GM18502 (cell line): ENCODE data around the gene BMP10.
"Not testable (repeated sequence)": the region's sequence is repeated elsewhere in the genome, so short reads cannot be mapped to it uniquely, and the experiment has no call there.

ENCODE experiments used
- ATAC-seq: cut with Tn5 transposase; IDR thresholded peaks from one replicate; pipeline ENCODE4 v1.9.1; 2021; ENCODE audit warnings: mild to moderate bottlenecking; ENCODE audit not compliant: unreplicated experiment, poor library complexity

The BMP10 gene

DNA sequence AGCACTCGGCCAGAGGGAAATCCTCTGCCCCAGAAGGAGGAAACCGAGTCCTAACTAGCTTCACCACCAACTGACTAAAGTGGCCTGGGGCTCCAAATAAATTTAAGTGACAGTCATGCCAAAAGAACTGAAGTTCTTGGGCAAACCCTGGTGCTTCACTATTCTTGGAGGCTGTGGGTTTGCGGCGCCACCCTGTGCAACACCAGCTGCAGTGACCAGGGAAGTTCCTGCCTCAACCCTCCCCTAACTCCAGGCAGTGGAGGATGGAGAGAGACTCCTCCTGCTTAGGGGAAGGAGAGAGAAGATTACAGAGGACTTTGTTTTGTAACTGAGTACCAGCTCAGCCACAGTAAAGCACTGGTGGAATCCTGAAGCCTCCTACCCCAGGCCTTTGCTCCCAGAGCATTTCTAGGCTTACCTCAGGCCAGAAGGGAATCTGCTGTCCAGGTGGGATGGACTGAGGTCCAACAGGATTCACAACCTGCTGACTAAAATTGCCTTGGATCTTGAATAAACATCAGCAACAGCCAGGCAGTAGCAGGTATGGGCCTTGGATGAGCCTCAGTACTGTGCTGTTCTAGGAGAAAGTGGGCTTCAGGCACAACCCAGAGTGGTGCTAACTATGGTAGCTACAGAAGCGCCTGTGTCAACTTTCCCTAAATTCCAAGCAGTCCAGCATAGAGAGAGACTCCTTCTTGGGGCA is 29.4 kb upstream of the BMP10 start:
- ATAC-seq: no peak

DNA sequence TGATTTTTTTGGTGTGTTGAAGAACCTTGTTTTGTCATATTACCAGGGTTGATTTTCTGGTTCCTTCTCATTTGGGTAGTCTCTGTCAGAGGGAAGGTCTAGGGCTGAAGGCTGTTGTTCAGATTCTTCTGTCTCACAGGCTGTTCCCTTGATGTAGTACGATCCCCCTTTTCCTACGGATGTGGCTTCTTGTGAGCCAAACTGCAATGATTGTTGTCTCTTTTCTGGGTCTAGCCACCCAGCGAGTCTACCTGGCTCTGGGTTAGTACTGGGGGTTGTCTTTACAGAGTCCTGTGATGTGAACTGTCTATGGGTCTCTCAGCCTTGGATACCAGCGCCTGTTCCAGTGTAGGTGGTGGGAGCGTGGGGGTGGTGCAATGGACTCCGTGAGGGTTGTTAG is 24.8 kb upstream of the BMP10 start:
- ATAC-seq: not testable (repeated sequence)

DNA sequence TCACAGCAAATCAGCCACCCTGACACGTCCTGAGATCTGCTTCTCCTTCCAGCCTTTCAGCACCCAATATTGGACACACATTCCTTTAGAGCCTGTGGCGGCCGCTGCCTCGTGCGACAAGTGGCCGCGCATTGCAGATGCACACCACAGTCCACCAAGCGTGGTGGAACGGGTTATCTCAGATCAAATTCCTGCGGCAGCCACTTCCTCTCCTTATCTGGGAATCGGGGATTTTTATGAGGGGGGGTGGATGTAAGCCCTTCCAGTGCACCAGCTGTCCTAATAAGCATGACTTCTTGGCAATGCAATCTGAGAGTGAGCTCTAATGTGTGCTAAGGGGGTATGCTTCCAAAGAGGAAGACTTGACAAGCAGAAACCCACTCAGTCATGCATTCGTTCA is 18.3 kb upstream of the BMP10 start:
- no peak for ATAC-seq

DNA sequence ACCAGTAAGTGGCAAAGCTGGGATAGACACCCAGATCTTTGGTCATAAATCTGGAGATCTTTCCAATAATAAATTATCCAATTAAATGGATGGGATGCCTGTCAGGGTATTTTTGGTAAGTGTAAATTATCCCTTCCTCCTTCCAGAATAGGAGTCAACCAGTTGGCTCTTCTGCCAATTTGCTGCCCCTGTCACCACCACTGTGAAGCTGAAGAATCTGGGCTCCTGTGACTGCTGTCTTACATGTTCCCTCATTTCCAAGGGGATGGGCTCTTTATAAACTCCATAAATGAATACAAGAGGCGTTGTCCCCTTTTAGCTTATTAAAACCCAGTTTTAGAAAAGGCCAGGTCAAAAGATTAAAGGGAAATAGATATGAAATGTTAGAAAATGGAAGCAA is 17.8 kb upstream of the BMP10 start:
- no peak for ATAC-seq

DNA sequence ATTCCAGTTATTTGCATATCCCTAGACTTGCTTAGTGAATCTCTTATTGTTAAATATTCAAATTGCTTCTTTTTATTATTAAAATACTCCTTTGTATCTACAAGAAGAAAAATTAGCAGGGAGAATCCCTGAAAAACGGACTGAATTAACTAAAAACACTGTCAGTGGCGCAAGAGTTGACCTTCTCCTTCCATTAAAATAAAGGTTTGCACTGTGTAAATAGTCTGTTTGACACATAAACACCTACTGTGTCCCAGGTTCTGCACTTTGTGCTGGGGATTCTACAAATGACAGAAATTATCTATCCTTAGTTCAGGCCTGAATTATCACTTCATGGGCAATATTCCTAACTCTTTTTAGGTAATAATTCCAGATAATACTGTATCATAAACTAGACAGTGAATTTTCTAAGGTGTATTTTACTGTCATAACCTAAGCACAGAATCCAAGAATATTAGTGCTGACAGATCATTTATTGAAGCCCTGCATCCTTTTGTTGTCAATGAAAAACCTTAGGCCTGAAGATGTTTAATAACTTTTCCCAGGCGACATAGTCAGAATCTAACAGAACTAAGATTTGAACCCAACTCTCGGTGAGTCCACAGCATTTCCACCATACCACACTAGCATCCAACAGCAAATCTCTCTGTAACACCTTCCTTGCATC is 17.0 kb upstream of the BMP10 start:
- no peak for ATAC-seq

DNA sequence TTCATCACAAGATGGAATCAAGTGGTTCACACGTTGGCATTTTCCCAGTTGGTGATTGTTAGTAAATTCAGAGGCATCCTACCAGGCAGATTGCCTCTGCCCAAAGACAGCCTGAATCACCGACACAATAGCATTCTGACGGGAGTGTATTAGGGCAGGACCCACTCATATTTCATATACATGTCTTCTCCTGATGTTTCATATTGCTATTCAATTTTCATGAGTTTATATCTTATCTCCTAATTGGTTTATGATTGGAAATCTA is 14.5 kb upstream of the BMP10 start:
- ATAC-seq: no peak

DNA sequence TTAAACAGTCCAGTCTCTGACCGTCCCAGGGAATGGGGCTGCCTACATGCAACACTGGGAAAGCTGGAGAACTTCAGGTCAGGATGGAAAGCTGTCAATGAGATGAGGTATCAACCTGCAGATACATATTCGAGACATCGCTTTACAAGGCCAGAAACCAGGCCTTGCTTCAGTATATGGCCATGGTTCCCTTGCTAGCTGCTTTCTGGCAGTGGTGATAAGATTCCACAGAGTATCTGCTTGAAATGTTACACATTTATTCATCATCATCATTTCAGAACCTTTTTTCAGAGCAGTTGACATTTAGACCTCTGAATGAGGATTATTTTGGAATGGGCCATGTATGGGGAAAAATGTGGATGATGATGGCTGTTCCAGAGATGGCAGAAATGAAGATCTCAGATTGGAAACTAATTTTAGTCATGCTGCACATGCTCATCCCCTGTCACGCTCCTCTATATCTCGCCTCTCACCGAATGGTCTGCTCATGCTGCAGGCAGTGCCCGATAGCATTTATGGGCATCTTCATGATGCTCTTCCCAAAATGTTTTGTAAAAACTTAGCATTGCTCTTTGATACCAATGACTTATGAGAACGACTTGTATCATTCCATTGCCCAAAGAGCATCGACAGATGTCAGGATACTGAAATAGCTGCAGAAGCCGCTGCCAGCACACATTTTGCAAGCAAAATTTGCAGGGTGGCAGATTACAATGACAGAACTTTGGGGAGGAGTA is 14.0 kb upstream of the BMP10 start:
- ATAC-seq: no peak

DNA sequence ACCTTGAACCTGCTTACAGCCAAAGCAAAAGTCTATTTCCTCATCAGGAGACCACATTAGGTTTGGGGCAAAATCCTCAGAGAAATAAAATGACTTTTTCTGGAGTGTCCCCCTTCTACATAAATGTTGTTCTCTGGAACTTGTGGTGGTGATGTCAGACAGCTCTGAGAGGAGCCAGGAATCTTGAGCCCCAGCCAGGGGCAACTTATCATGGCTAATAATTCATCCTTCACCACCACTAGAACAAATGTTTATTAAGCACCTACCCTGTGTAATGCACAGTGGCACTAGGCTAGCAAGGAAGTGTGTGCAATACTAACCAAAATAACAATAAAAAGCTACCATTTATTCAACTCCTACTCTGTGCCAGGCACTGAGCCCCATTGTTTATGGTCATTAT is 9.0 kb upstream of the BMP10 start:
- ATAC-seq: no peak

DNA sequence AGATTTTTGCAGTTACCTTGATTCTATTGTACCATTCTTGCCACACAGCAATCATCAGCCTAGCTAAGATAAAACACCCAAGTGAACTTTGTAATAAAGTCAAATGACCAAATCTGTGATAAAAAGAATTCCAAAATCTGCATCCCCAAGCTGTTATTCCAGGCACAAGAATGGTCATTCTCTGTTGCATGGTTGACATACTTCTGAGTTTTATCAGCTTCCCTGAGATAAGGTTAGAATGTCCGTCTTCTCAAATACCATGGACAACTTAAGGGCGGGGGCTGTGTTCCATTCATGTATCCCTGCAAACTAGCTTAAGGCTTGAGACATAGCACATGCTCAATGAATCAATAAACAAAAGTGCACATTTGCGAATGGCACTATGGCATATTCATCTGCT is 8.1 kb upstream of the BMP10 start:
- ATAC-seq: no peak

DNA sequence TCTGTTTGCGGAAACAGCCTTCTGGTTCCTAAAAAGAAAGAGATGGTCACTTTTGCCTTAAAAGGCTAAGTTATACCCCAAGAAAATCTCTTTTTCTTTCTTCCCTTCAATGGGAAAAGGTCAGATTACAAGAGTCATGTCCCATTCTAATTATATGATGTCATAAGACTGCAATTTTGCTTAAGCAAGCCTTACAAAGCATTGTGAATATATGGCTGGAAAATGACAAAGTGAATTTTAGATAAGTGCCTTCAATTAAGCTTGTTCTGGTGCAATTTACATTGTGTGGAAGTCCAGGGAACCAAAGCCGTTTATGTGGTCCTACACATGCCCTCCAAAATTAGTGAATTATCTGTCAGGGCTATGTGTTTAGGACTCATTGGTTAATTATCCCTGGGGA is 7.6 kb upstream of the BMP10 start:
- ATAC-seq: no peak

DNA sequence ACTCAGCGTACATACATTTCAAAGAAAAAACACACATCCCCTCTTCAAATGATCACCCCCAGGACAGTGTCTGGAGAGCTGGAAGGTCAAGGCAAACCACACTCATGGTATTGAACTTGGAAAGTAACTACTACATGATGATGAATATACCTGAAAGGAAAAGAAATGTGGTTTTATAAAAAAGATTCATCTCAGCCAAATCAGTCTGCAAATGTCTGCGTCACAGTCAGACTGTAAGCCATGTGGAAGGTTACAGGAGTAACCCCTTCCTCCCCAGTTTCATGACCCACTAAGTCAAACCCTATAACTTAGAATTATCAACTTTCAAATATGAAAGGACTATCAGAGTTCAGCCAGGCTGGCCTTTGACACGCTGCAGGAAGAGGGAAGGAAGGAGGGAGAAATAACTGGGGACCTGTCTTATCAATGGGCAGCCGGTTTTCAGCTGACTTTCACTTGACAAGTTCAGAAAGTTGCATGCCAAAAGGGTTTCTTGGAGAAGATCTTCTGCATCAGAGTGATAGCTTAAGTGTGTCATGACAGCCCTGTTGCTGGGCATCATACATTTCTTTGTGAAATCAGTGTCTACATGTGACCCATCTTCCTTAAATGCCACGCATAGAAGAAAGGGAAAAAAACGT is 7.0 kb upstream of the BMP10 start:
- ATAC-seq: no peak

DNA sequence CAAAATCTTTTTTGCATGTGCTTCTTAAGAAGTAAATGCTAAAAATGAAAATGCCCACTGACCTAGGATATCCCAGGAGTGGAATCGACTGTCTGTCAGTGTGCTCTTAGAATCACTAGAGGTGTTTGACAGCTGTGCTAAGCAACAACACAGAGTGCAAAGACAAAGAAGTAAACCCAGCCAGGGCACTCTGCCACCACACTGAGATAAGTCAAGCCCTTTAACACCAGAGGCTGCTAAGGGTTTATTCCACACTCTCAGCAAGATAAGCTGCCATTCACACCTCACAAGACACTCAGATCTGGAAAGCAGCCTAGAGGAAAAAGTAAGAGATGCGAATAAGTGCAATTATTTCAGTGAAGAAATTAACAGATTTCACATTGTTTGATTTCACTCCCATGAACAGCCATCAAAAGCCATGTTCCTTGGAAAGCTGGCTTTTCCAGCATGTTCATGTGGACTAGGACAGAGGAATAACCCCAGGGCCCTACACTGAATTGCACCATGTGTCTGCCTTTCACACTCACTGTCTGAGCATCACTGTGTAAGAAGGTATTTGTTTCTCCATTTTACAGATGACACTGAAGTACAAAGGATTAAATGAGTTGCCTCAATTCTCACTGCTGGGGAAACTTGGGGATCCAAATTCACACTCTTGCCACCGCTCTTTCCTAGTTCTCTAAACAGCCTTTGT is 6.0 kb upstream of the BMP10 start:
- ATAC-seq: no peak

DNA sequence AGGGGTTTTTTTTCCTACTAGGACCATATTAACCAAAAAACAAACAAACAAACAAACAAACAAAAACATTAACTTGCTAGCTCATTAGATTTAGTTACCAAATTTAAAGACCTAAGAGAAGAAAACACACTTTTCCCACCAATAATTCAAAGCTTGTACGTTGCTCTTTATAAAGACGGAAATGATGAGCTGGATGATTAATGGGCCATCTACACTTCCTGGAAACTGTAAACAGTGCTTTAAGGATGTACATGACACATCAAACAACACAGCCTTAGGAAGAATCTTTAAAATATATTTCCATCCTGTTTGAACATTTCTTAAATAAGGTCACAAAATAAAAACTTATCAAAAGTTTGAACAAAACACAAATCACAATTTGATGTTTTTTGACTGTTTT is 982 bp downstream of the BMP10 start:
- ATAC-seq: no peak

DNA sequence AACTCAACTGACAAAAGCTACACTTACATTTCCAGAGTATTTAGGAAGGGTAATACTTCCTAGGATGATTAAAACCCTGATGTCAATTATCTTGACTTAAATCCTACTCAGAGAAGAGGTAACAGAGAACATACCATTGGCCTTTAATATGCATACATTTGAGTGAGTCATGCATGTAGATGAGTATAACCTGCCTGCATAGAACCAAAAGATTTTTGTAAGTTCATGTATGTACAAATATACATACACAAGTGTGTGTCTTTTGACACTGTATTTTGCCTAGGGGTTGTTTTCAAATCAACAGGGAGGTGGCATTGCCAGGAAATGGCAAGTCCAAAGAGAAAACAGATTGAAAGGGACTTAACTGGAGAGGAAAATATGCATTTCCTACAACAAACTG is 6.1 kb downstream of the BMP10 start:
- no peak for ATAC-seq

DNA sequence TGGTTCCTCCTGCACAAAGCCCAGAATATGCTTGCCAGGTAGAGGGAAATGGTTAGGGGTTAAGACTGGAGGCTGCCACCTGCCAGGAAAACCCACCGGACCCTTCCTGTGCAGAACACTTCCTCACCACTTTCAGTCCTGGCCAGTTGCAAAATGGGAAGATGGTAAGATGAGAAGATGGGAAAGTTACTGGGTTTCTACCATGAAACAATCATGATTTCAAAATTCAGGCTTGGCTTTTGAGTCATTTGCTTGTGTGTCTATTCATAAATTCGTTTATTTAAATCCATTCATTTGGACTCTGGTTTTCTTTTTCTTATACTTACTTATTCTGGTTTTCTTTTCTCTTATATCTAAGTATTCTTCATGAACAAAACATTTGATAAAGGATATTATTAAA is 7.2 kb downstream of the BMP10 start:
- ATAC-seq: no peak

DNA sequence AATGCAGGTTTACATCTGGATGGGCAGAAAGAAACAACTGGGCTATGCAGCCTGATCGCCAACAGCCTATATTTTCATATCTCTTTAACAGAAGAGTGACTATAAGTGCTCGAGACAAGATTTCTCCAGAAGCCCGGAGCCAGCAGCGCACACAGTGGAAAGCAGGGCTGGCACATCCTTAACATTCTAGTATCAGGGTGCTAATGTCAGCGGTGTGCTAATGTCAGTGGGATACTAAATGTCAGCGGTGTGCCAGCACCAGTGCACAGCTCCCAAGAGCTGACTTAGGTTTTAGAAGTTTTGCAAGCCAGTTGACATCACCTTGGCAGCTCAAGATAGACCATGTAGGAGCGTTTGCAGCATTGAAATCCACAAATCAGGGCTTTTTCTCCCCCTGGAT is 8.3 kb downstream of the BMP10 start:
- ATAC-seq: no peak

DNA sequence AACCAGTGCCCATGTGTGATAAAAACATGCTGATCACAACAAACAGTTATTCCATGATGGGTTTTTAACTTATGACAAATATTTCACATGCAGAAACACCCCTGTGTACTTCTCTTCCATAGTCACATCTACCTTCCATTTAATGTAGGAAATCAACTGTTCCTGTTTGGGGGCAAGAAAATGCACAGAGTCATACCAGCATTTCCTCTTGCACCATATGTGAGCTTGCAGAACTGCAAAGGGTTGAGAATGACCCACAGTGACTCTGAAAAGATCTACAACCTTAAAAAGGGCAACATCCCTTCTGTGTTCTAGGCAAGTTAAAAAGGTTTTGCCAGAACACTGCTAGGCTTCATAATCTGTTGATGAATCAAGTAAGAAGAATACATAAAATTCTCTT is 9.9 kb downstream of the BMP10 start:
- no peak for ATAC-seq

DNA sequence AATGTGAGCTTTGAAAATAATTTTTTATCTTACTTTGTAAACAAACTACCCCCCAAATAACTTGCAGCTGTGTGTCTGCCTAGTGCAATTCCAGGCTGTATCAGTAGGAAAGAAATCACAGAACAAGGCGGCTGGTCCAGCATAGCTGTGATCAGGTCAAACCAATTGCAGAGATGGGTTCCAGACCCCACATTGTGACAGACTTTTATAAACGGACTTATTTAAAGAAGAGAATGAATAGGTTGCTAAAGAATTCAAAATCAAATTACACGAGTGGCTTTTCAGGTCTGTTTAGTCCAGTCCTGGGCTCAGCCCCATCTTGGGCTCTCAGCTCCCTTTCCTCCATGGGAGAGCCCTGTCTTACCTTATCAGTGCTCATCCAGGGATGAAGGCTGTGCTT is 11.1 kb downstream of the BMP10 start:
- ATAC-seq: no peak

DNA sequence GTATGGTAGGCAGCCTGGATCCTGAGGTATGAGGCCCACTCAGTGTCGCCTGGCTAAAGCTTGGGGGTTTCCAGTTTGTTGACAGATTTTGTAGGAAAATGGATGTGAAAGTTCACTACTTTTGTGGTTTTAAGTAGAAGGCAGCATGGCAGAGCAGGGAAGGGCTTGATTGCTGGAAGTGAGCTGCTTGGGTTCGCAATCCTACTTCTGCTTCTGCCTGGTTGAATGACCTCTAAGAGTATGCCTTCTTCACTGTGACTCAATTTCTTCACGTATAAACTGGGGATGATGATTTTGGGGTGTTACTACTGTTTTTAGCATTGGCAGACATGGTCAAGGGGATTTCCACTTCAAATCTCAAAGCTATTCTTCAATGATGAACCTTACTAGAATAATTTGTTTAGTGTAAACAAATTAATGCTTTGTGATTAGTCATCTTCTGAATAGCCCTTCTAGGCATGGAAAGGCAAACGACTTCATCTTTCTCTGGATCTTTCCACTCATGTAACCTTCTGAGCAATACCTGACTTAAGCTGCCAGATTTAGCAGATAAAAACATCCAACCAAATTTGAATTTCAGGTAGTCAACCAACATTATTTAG is 13.2 kb downstream of the BMP10 start:
- ATAC-seq: peak; percentile 63

DNA sequence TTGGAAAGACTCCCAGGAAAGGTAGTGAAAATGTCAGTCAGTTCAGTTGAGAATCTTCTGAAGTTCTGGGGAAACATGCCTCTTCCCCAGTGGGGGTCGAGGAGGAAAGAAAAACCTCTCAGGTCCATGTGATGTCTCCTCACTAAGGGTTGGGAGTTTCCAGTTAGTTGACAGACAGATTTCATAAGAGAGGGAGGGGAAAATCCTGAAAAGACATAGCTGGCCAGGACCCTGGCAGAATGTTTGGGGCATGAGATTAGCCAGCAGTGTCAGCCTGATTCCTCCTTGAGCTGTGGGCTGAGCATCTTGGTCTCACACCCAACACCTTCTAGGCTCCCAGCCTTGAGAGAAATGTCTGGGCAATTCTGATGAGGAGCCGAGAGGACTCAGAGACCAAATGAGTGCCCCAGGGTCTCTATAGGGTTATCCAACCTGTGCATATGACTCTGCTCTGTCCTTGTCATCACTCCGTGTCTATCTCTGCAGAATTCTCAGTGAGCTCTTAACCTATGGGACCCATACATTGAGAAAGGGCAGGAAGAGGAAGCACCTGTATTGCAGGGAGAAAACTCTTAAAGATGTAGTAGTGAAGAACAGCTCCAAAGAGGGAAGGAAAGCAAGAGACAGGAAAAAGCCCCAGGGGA is 13.9 kb downstream of the BMP10 start:
- ATAC-seq: peak; percentile 27
